Measurements from ENCODE around the gene C6orf15.

The C6orf15 gene

DNA sequence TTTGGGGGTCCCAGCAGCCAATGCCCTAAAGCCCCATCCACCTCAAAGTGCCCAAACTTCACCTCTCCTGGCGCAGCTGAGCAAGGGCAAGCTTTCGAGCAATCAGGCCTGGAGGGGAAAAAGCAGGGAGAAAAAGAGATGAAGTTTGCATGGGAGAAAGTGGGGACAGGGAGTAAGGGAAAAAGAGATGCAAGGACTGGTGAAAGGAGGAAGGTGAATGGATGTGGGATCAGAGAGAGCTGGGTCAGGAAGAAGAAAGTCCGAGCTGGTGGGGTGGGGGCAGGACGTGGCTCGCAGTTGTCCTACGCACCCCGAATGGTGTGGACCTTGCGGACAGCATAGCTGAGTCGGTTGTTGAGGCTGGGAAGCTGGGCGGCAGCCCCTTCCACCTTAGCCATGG, 33.0 kb upstream of the C6orf15 start:
- Histone ChIP-seq H3K4me2 (ENCODE audit: low read depth, low read length, poor library complexity, severe bottlenecking) (no peak overlapping the region), H3K79me2 (ENCODE audit: insufficient read depth, low read length) (no peaks in the 10 kb centered on the region), H4K20me1 (ENCODE audit: insufficient read depth, low read length, poor library complexity, severe bottlenecking) (no peaks in the 10 kb centered on the region), H2AFZ (ENCODE audit: low read length) (no peak overlapping the region), H3F3A (ENCODE audit: low read depth) (no peaks in the 10 kb centered on the region), H3K27me3 (ENCODE audit: insufficient read depth, low read length, poor library complexity, severe bottlenecking) (no peaks in the 10 kb centered on the region), H3K9me2 (replicated peaks; ENCODE audit: low read depth, low read length) (no peaks in the 10 kb centered on the region), H3K36me3 (ENCODE audit: insufficient read depth, low read length) (no peaks in the 10 kb centered on the region), H3K9me3 (ENCODE audit: insufficient read depth, low read depth, low read length) (no peaks in the 10 kb centered on the region), H3K9ac (ENCODE audit: low read depth, low read length, poor library complexity, severe bottlenecking) (no peak overlapping the region), H3K4me3 (ENCODE audit: low read length, poor library complexity, severe bottlenecking) (no peak overlapping the region), H3K4me1 (ENCODE audit: insufficient read depth, low read length, poor library complexity, severe bottlenecking) (no peaks in the 10 kb centered on the region)
- TF ChIP-seq EZH2phosphoT487 (IDR thresholded peaks at IDR 0.05; ENCODE audit: borderline replicate concordance): no peak
- TF ChIP-seq, protein P1, sequence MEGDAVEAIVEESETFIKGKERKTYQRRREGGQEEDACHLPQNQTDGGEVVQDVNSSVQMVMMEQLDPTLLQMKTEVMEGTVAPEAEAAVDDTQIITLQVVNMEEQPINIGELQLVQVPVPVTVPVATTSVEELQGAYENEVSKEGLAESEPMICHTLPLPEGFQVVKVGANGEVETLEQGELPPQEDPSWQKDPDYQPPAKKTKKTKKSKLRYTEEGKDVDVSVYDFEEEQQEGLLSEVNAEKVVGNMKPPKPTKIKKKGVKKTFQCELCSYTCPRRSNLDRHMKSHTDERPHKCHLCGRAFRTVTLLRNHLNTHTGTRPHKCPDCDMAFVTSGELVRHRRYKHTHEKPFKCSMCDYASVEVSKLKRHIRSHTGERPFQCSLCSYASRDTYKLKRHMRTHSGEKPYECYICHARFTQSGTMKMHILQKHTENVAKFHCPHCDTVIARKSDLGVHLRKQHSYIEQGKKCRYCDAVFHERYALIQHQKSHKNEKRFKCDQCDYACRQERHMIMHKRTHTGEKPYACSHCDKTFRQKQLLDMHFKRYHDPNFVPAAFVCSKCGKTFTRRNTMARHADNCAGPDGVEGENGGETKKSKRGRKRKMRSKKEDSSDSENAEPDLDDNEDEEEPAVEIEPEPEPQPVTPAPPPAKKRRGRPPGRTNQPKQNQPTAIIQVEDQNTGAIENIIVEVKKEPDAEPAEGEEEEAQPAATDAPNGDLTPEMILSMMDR (conservative IDR thresholded peaks at IDR 0.05; ENCODE audit: low read length): no peak

DNA sequence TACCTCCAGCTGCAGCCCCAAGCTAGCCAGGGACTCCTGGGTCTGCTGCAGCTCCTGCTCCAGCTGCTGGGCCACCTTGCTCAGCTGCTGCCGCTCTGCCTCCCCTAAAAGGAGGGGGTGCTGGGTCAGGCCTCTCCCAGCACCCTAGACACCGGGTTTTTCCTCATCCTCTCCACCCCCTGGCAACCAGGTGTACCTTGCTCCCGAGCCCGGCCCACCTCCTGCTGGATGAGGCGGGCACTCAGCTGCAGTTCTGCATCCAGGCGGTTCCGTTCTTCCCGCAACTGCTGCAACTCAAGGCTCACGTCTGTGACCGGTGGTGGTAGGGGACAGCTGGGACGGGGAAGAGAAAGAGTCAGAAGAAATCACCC, 32.6 kb upstream of the C6orf15 start:
- Histone ChIP-seq H3K36me3 (ENCODE audit: insufficient read depth, low read length) (no peaks in the 10 kb centered on the region), H3K9me3 (ENCODE audit: insufficient read depth, low read depth, low read length) (no peaks in the 10 kb centered on the region), H3K27me3 (ENCODE audit: insufficient read depth, low read length, poor library complexity, severe bottlenecking) (no peaks in the 10 kb centered on the region), H3K4me2 (ENCODE audit: low read depth, low read length, poor library complexity, severe bottlenecking) (no peak overlapping the region), H3F3A (ENCODE audit: low read depth) (no peaks in the 10 kb centered on the region), H3K4me3 (ENCODE audit: low read length, poor library complexity, severe bottlenecking) (no peak overlapping the region), H3K9ac (ENCODE audit: low read depth, low read length, poor library complexity, severe bottlenecking) (no peak overlapping the region), H4K20me1 (ENCODE audit: insufficient read depth, low read length, poor library complexity, severe bottlenecking) (no peaks in the 10 kb centered on the region), H3K4me1 (ENCODE audit: insufficient read depth, low read length, poor library complexity, severe bottlenecking) (no peaks in the 10 kb centered on the region), H2AFZ (ENCODE audit: low read length) (no peak overlapping the region), H3K9me2 (replicated peaks; ENCODE audit: low read depth, low read length) (no peaks in the 10 kb centered on the region), H3K79me2 (ENCODE audit: insufficient read depth, low read length) (no peaks in the 10 kb centered on the region)
- TF ChIP-seq EZH2phosphoT487 (IDR thresholded peaks at IDR 0.05; ENCODE audit: borderline replicate concordance): no peak
- TF ChIP-seq, protein P1 (conservative IDR thresholded peaks at IDR 0.05; ENCODE audit: low read length): no peak

DNA sequence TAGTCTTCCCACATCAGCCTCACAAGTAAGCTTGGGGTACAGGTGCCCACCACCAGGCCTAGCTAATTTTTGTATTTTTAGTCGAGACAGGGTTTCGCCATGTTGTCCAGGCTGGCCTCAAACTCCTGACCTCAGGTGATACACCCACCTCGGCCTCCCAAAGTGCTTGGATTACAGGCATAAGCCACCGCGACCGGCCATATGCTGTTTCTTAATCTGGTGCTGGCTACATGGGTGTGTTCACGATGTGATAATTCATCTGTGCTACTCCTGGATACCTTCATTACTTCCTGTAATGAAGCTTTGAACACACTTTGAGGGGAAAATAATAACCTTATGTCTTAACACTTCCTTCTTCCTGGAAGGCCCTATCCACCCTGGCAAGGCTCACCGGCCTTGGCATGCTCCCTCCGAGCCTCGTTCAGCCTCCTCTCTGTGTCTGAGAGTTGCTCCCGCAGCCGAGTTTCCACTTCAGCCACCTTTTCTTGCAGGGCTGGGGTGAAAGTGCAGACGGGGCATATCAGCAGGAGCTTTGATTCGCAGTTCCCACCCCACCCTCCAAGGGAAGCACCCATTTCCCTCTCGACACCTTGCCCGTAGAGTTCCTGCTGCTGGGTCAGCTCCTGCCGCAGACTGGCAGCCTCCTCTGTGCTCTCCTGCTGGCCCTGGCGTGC, 32.1 kb upstream of the C6orf15 start:
- H4K20me1 ChIP-seq (ENCODE audit: insufficient read depth, low read length, poor library complexity, severe bottlenecking): no peaks in the 10 kb centered on the region

More for the DNA sequence above, 32.1 kb upstream of the C6orf15 start:
- no peaks in the 10 kb centered on the region for H3K4me1 ChIP-seq (ENCODE audit: insufficient read depth, low read length, poor library complexity, severe bottlenecking)
- H3K9ac ChIP-seq (ENCODE audit: low read depth, low read length, poor library complexity, severe bottlenecking): no peak overlapping the region
- TF ChIP-seq, protein P1 (conservative IDR thresholded peaks at IDR 0.05; ENCODE audit: low read length): no peak
- no peak for TF ChIP-seq EZH2phosphoT487 (IDR thresholded peaks at IDR 0.05; ENCODE audit: borderline replicate concordance)
- H3K4me2 ChIP-seq (ENCODE audit: low read depth, low read length, poor library complexity, severe bottlenecking): no peak overlapping the region
- H3K27me3 ChIP-seq (ENCODE audit: insufficient read depth, low read length, poor library complexity, severe bottlenecking): no peaks in the 10 kb centered on the region
- H3K9me2 ChIP-seq (replicated peaks; ENCODE audit: low read depth, low read length): no peaks in the 10 kb centered on the region
- no peaks in the 10 kb centered on the region for H3K9me3 ChIP-seq (ENCODE audit: insufficient read depth, low read depth, low read length)
- H3K4me3 ChIP-seq (ENCODE audit: low read length, poor library complexity, severe bottlenecking): no peak overlapping the region
- H3F3A ChIP-seq (ENCODE audit: low read depth): no peaks in the 10 kb centered on the region
- no peak overlapping the region for H2AFZ ChIP-seq (ENCODE audit: low read length)
- no peaks in the 10 kb centered on the region for H3K79me2 ChIP-seq (ENCODE audit: insufficient read depth, low read length)
- H3K36me3 ChIP-seq (ENCODE audit: insufficient read depth, low read length): no peaks in the 10 kb centered on the region
